Ramos (cell line): ENCODE data around the gene CAGE1.

Source experiments
- in situ Hi-C: fragments of 300-500 bp; cut with MboI; formaldehyde crosslinking; loops from one replicate; pipeline ENCODE4 v1.14.3; 2022; ENCODE audit warnings: low sequenced_read_pairs; ENCODE audit not compliant: unreplicated experiment

Gene CAGE1

GRCh38 chr6:7389451-7390225 is at the start of gene CAGE1, which contains the start of gene RIOK1:
Gene CAGE1 (minus strand): TSS chr6:7389742. CDS start chr6:7387173, 2,569 bp downstream.
Gene RIOK1 (plus strand): TSS chr6:7389808. CDS start chr6:7390003, 195 bp downstream.
- in situ Hi-C loops, result no loop called here

DNA sequence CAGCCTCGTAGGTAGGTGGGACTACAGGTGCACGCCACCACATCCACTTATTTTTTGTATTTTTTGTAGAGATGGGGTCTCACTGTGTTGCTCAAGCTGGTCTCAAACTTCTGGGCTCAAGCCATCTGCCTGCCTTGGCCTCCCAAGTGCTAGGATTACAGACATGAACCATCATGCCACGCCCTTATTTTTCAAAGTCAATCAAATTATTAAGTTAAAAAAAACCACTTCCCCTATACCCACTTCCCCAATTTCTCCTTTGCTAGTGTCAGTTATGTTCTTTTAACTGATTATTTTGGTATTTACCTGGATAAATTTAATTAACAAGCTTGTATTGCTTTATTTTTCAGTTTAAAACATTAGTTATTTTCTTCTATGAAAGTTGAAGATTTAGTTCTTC is 49.7 kb upstream of the CAGE1 start:
- in situ Hi-C loops, result no loop called here

- in situ Hi-C loops, result no loop called here
Observed at GRCh38 chr6:7438011-7438410, 48.5 kb upstream of the CAGE1 start.

- in situ Hi-C loops, result no loop called here
Observed at GRCh38 chr6:7434672-7435071, 45.1 kb upstream of the CAGE1 start.

- in situ Hi-C loops, result no loop called here
Observed at GRCh38 chr6:7433121-7433617, 43.6 kb upstream of the CAGE1 start.

DNA sequence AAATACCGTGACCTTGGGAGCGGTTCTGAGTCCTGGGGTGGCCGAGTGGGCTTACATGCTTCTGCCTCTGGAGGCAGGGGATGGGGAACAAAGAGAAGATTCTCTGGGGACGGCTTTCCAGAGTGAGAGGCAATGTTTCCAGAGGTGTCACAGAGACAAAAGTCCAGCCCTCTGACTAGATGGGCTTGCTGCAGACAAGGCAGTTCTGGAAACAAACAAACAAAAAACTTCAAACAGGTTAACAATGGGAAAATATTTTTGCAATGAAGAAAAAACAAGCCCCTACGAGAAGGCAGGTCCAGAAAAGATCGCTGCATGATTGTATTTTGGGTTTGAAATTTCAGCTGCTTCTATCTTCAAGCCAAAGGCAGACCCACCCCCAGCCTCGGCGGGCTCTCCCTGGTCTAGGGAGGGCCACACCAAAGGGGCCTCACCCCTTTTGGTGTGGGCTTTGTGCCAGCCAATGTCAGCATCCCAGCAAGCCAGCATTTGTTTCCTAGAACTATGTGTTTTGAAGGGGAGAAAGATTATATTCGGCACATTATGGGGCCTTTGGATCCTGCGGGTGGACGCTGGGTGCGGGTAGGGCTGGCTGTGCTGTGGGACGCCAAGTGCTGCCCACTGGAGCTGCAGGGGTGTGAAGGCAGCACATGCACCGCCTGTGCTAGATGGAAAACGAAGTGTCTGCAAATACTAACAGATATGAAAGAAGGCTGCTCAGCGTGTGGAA is 43.0 kb upstream of the CAGE1 start:
- in situ Hi-C loops, result no loop called here

GRCh38 chr6:7431674-7432390 is 42.3 kb upstream of the CAGE1 start:
- in situ Hi-C loops, result no loop called here

DNA sequence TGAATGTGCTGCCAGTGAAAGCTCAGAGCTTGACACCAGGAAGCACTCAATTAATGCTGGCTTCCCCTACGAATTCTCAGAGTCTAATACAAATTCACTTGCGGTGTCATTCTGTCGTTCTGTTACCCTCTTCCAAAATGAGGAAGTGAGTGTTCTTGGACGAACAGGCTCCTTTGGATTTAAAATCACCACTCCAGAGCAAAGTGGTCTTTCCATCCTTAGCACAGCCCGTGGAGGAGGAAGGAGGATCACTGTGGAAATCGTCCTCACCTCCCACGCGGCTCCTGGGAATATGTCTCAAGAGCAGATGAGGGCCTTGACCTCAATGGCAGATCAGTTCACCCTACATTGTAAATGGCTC is 41.8 kb upstream of the CAGE1 start:
- in situ Hi-C loops, result no loop called here

DNA sequence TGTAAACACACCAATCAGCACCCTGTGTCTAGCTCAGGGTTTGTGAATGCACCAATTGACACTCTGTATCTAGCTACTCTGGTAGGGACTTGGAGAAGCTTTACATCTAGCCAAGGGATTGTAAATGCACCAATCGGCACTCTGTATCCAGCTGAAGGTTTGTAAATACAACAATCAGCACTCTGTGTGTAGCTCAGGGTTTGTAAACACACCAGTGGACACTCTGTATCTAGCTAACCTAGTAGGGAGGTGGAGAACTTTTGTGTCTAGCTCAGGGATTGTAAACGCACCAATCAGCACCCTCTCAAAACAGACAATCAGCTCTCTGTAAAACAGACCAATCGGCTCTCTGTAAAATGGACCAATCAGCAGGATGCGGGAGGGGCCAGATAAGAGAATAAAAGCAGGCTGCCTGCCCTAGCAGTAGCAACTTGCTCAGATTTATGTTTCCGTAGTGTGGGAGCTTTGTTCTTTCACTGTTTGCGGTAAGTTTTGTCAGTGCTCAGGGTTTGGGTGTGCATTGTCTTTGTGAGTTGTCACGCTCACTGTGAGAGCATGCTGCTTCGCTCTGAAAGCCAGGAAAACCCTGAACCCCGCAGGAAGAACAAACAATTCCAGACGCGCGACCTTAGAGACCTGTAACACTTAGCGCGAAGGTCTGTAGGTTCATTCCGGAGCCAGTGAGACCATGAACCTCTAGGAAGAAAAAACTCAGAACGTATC is 37.1 kb upstream of the CAGE1 start:
- in situ Hi-C loops, result no loop called here

DNA sequence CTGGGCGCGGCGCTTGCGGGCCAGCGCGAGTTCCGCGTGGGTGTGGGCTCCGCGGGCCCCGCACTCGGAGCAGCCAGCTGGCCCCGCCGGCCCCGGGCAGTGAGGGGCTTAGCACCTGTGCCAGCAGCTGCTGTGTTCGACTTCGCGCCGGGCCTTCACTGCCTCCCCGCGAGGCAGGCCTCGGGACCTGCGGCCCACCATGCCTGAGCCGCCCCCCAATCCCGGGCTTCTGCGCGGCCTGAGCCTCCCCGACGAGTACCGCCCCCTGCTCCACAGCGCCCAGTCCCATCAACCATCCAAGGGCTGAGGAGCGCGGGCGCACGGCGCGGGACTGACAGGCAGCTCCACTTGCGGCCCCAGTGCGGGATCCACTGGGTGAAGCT is 36.3 kb upstream of the CAGE1 start:
- in situ Hi-C loops, result no loop called here

DNA sequence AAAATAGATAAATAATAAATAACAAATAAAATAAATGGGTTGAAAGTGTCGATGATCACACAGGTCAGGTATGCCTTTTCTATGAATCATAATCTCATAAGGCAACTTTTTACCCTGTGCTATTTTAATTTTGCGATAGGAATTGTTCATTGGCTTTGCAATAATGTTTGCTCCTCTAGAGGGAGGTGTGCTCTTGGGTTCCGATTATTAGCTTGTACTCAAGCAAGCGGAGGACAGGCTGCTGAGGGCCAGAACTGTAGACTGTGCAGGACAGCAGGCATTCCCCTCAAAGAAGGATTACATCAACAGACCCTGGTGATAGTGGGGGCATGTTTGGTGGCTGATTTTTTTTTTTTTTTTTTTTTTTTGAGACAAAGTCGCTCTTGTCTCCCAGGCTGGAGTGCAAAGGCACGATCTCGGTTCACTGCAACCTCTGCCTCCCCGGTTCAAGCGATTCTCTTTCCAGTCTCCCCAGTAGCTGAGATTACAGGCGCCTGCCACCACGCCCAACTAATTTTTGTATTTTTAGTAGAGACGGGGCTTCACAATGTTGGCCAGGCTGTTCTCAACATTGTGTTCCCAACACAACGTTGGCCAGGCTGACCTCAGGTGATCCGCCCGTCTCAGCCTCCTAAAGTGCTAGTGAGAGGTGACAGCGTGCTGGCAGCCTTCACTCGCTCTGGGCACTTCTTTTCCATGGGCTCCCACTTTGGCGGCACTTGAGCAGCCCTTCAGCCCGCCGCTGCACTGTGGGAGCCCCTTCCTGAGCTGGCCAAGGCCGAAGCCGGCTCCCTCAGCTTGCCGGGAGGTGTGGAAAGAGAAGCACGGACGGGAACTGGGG is 35.6 kb upstream of the CAGE1 start:
- in situ Hi-C loops, result no loop called here

DNA sequence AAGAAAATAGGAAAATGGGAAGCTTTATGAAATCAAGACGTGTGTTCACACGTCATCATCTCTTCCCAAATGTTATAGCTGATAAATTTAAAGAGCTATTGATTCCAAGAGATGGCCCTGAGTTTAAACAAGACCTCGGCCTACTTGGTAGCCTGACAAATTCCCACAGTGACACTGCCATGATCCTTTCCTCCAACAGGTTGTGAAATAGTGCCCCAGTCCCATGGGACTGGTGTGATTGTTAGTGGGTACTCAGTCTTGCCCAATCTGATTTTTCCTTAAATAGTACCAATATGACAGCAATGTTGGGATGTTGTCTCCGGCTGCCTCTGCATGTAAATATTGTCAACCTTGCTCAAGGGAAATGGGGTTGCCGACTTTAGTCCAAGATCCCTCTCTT is 34.5 kb upstream of the CAGE1 start:
- in situ Hi-C loops, result no loop called here

- in situ Hi-C loops, result no loop called here
Observed at GRCh38 chr6:7421066-7421465, 31.5 kb upstream of the CAGE1 start.

- in situ Hi-C loops, result no loop called here
Observed at GRCh38 chr6:7419065-7419464, 29.5 kb upstream of the CAGE1 start.

GRCh38 chr6:7418238-7418905 is 28.8 kb upstream of the CAGE1 start:
- in situ Hi-C loops, result no loop called here

DNA sequence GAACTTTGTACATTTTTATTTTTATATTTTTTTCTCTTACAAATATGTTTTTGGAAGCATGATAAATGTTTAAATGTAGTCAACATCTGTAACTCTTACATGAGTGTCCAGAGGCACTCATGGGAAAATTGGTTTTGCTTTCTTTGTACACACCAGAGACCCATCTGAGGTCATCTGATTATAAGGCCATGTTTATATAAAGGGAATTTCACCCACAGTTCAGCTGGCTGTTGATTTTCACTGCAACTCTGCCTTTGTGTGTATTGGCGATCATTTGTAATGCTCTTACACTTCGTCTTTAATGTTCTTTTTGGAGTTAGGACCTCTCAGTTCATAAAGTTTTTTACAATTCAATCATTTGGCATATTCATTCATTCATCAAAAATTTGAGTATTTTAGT is 28.1 kb upstream of the CAGE1 start:
- in situ Hi-C loops, result no loop called here

- in situ Hi-C loops, result no loop called here
Observed at GRCh38 chr6:7414811-7415210, 25.3 kb upstream of the CAGE1 start.

DNA sequence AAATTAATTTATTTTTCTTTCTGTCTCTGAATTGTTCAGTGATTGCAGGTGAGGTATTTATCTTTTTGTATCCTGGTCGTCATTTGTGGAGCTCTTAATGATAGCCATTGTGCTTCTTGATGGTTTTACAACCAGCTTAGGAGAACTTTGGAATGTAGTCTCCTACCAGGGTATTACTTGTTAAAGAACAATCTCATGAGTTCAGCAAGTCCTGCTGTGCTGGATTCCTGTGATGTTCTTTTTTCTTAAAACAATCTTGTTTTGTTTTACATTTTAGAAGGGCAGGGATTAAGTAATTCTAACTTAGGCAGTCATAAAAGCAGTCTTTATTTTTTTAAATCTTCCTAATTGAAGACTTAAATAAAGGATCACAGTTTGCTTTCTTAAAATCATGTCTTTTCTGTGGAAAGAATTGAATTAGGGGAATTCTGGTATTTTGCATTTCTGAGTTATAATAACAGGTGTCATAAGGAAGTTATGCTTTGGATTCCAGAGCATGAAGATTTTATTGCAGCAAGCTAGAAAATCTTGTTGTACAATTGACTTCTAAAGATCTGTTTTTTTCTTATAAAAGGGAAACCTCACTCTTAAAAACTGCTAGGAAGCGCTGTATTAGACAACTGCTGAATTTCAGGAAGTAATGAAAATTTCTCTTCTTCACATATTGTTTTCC is 23.7 kb upstream of the CAGE1 start:
- in situ Hi-C loops, result no loop called here
